ENCODE results near the gene GLS. TPM values are rescaled to one million over a fixed set of nuclear protein-coding genes. Genes with fewer than 3 reads are reported as not detected.
A peak's percentile ranks its signal among the peaks of the same experiment; 100 is the strongest.

The GLS gene
- total RNA-seq, 2 experiments from 2014 or later, result 218 to 227 TPM

DNA sequence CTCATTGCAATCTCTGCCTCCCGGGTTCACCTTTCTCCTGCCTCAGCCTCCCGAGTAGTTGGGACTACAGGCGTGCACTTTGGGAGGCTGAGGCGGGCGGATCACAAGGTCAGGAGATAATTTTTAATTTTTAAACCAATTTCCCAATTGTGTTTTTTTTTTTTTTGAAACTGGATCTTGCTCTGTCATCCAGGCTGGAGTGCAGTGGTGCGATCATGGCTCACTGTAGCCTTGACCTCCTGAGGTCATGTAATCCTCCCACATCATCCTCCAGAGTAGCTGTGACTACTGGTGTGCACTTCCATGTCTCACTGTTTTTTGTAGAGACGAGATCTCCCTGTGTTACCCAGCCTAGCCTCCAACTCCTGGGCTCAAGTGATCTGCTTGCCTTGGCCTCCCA, 49.3 kb downstream of the GLS start:
- CTCF ChIA-PET, result no interaction called here
- DNase-seq, result no peak
- ATAC-seq, result no peak
- Mint-ChIP-seq H3K36me3 (ENCODE audit: low read depth) (peaks cover 51% of the 10 kb centered on the region), H3K4me1 (ENCODE audit: low read depth) (peaks cover 18% of the 10 kb centered on the region), H3K4me3 (no peak overlapping the region), H3K9me3 (no peaks in the 10 kb centered on the region), H3K27me3 (no peaks in the 10 kb centered on the region), H3K27ac (peak overlapping the region; percentile 57)
- POLR2A ChIA-PET, result no interaction called here
- intact Hi-C loops (cut with micrococcal nuclease), result no loop called here
- TF ChIP-seq, protein P1, sequence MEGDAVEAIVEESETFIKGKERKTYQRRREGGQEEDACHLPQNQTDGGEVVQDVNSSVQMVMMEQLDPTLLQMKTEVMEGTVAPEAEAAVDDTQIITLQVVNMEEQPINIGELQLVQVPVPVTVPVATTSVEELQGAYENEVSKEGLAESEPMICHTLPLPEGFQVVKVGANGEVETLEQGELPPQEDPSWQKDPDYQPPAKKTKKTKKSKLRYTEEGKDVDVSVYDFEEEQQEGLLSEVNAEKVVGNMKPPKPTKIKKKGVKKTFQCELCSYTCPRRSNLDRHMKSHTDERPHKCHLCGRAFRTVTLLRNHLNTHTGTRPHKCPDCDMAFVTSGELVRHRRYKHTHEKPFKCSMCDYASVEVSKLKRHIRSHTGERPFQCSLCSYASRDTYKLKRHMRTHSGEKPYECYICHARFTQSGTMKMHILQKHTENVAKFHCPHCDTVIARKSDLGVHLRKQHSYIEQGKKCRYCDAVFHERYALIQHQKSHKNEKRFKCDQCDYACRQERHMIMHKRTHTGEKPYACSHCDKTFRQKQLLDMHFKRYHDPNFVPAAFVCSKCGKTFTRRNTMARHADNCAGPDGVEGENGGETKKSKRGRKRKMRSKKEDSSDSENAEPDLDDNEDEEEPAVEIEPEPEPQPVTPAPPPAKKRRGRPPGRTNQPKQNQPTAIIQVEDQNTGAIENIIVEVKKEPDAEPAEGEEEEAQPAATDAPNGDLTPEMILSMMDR (IDR thresholded peaks at IDR 0.05), result no peak

DNA sequence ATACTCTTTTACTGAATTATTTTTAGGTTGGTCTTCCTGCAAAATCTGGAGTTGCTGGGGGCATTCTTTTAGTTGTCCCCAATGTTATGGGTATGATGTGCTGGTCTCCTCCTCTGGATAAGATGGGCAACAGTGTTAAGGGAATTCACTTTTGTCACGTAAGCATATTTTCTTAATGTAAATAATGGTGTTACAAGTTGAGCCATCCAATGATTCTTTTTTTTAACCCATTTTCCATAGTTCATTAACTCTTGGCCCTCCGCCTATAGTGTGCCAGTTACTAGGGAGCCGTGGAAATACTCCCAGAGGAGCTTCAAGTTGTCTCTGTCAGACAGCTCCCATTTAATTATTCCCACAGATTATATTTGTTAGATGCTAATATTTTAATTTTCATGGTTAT, 49.8 kb downstream of the GLS start:
- TF ChIP-seq, protein P1 (IDR thresholded peaks at IDR 0.05), result no peak
- Mint-ChIP-seq H3K27ac (peak overlapping the region; percentile 57), H3K4me1 (ENCODE audit: low read depth) (peaks cover 18% of the 10 kb centered on the region), H3K36me3 (ENCODE audit: low read depth) (peaks cover 48% of the 10 kb centered on the region), H3K27me3 (no peaks in the 10 kb centered on the region), H3K9me3 (no peaks in the 10 kb centered on the region), H3K4me3 (no peak overlapping the region)
- intact Hi-C loops (cut with micrococcal nuclease), result no loop called here
- ATAC-seq (no peak), DNase-seq (no peak)
- POLR2A ChIA-PET, result no interaction called here
- CTCF ChIA-PET, result no interaction called here

DNA sequence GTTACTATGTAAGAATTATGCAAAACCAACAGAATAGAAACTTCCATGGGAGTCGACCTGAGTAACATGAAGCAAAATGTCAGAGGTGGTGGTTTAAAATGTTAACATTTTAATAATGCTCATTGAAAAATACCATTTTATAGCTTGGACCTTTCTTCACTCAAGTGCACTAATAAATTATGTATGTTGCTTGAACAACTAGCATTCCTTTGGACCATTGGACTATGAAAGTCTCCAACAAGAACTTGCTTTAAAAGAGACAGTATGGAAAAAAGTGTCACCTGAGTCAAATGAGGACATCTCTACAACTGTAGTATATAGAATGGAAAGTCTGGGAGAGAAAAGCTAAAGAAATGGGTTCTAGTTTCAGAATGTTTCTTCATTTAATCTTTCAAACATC, 51.9 kb downstream of the GLS start:
- no peaks in the 10 kb centered on the region for H3K9me3 Mint-ChIP-seq
- no peak overlapping the region for H3K4me3 Mint-ChIP-seq
- H3K27me3 Mint-ChIP-seq, result no peaks in the 10 kb centered on the region
- DNase-seq (no peak), ATAC-seq (no peak)
- ChIA-PET POLR2A (interaction anchor here (0.8 to 1.1 kb wide), 2 partner anchors 10 to 15 kb away, joined by 3 read pairs; no protein-coding TSS in a partner anchor), CTCF (interaction anchor here (1.1 to 2.0 kb wide), 3 partner anchors 13 to 82 kb away, joined by 4 to 7 read pairs (median 6); no protein-coding TSS in a partner anchor)
- TF ChIP-seq, protein P1 (IDR thresholded peaks at IDR 0.05), result no peak
- H3K4me1 Mint-ChIP-seq (ENCODE audit: low read depth), result peaks cover 19% of the 10 kb centered on the region
- H3K36me3 Mint-ChIP-seq (ENCODE audit: low read depth), result peaks cover 36% of the 10 kb centered on the region
- H3K27ac Mint-ChIP-seq, result peak overlapping the region; percentile 2
- intact Hi-C loops (cut with micrococcal nuclease), result no loop called here

DNA sequence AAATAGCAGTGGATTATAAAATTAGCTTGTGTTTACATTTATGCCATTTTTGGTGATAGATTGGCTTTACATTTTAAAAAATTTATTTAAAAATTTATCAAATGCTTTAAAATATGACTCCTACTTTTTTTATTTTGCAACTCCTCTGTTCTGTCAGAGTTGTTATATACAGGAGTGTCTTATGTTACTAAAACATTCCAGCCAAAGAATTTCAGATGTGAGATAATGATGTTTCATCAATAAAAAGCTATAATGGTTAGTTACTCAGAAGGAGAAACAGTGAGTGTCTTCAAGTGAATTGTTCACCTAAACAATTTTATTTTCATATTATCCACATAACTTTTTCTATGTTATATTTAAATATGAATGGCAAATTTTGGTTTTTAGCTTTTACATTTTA, 52.7 kb downstream of the GLS start:
- TF ChIP-seq, protein P1 (IDR thresholded peaks at IDR 0.05), result no peak

DNA sequence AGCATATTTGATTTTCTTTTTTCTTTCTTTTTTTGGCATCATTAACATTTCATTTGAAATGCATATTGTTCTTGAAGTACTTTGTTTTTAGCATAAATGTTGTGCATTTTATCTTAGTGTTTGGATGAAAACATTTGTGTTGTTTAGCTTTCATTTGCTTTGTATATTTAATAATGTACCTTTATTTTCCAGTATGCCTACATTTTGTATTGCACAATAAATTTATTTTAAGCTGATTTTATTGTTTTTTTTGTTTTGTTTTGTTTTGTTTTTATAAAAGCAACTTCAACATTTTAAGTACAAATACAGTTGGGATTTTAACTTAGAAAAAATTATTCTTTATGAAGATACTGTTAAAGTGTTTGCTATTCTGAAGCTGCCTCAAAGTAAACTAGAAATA, 54.4 kb downstream of the GLS start:
- CTCF ChIA-PET, result interaction anchor here (1.2 kb wide), 1 partner anchor 13 kb away, joined by 4 read pairs; no protein-coding TSS in a partner anchor
- intact Hi-C loops (cut with micrococcal nuclease), result no loop called here
- POLR2A ChIA-PET, result interaction anchor here (0.6 kb wide), 1 partner anchor 354 kb away, joined by 3 read pairs; no protein-coding TSS in a partner anchor

More for the DNA sequence above, 52.7 kb downstream of the GLS start:
- no peak for DNase-seq
- peaks cover 34% of the 10 kb centered on the region for H3K36me3 Mint-ChIP-seq (ENCODE audit: low read depth)
- intact Hi-C loops (cut with micrococcal nuclease), result no loop called here
- no peaks in the 10 kb centered on the region for H3K9me3 Mint-ChIP-seq
- H3K27me3 Mint-ChIP-seq, result no peaks in the 10 kb centered on the region
- no peak overlapping the region for H3K4me3 Mint-ChIP-seq
- no peak overlapping the region for H3K27ac Mint-ChIP-seq
- no peak for ATAC-seq
- ChIA-PET CTCF (interaction anchor here (1.1 to 2.0 kb wide), 3 partner anchors 12 to 83 kb away, joined by 4 to 7 read pairs (median 6); no protein-coding TSS in a partner anchor), POLR2A (interaction anchor here (0.6 to 1.1 kb wide), 3 partner anchors 9 to 39 kb away, joined by 3 read pairs; no protein-coding TSS in a partner anchor)
- peaks cover 19% of the 10 kb centered on the region for H3K4me1 Mint-ChIP-seq (ENCODE audit: low read depth)

More for the DNA sequence above, 54.4 kb downstream of the GLS start:
- Mint-ChIP-seq H3K27ac (no peak overlapping the region), H3K4me3 (no peak overlapping the region), H3K4me1 (ENCODE audit: low read depth) (peaks cover 25% of the 10 kb centered on the region), H3K9me3 (no peaks in the 10 kb centered on the region), H3K27me3 (no peaks in the 10 kb centered on the region), H3K36me3 (ENCODE audit: low read depth) (peaks cover 28% of the 10 kb centered on the region)
- ATAC-seq (no peak), DNase-seq (no peak)
- TF ChIP-seq, protein P1 (IDR thresholded peaks at IDR 0.05), result no peak
